Nephron progenitor cell (in vitro differentiated cells): ENCODE results near the gene B4GALNT4.
"Not testable (repeated sequence)": the region's sequence is repeated elsewhere in the genome, so short reads cannot be mapped to it uniquely, and the experiment has no call there.

ENCODE experiments used
- DNase-seq: peaks from one replicate; pipeline ENCODE4 v3.0.0; 2021
- H3K27ac Mint-ChIP-seq: 2 replicates; pipeline ENCODE4 v1.8.0; 2021; ENCODE audit warnings: mild to moderate bottlenecking, moderate library complexity, mixed read lengths
- H3K27me3 Mint-ChIP-seq: 2 replicates; pipeline ENCODE4 v1.8.0; 2021; ENCODE audit warnings: mild to moderate bottlenecking, low read depth, mixed read lengths; ENCODE audit not compliant: poor library complexity
- H3K36me3 Mint-ChIP-seq: 2 replicates; pipeline ENCODE4 v1.8.0; 2021; ENCODE audit warnings: low read depth, mixed read lengths
- H3K4me1 Mint-ChIP-seq: 2 replicates; pipeline ENCODE4 v1.8.0; 2021; ENCODE audit warnings: mixed read lengths
- H3K4me3 Mint-ChIP-seq: 2 replicates; pipeline ENCODE4 v1.8.0; 2021; ENCODE audit warnings: mild to moderate bottlenecking, moderate library complexity, mixed read lengths
- H3K9me3 Mint-ChIP-seq: 2 replicates; pipeline ENCODE4 v1.8.0; 2021; ENCODE audit warnings: mild to moderate bottlenecking, moderate library complexity, mixed read lengths
- CTCF ChIP-seq: fragments of 200-600 bp; sonication (generic); IDR thresholded peaks from 2 replicates; pipeline ENCODE4 v1.5.0; 2021; ENCODE audit warnings: antibody characterized with exemption

B4GALNT4 gene

DNA sequence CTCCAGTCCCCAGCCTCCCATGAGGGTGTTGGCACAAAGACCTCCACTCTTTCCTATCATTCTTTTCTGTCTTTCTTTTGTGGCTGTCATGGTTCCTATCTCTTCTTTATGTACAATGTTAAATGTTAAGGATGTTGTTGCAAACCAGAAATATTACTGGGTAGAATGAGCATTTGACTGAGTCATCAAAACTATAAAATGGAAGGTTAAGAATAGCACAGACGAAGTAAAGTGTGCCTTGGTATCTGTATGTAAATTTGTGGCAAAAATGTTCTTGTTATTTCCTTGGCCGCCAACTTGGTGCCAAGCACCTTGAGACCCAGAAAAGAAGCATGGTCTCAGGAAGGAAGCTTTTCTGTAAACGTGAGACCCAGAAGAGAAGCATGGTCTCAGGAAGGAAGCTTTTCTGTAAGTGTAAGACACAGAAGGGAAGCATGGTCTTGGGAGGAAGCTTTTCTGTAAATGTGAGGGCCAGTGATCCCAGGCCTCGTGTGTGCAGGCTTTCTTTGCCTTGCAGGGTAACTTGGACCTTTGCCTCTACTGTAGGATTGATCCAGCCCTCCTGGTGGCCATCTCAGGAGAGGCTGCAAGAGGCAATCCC lies 18.0 kb downstream of the B4GALNT4 start:
- no peak for DNase-seq
- Mint-ChIP-seq H3K27me3 (peaks cover 3% of the 10 kb centered on the region), H3K27ac (no peak overlapping the region), H3K4me3 (no peak overlapping the region), H3K4me1 (peaks cover 40% of the 10 kb centered on the region), H3K36me3 (peaks cover 23% of the 10 kb centered on the region), H3K9me3 (peaks cover 17% of the 10 kb centered on the region)
- no peak for TF ChIP-seq CTCF

DNA sequence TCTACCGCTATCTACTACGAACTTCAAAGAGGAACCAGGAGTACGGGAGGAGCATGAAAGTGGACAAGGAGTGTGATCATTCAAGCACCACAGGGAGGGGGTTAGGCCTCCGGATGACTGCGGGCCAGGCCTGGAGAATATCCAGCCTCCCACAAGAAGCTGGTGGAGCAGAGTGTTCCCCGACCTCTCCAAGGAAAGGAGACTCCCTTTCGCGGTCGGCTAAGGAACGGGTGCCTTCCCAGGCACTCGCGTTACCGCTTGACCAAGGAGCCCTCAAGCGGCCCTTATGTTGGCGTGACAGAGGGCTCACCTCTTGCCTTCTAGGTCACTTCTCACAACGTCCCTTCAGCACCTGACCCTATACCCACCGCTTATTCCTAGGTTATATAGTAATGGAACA lies 20.1 kb downstream of the B4GALNT4 start:
- not testable (repeated sequence) for H3K36me3 Mint-ChIP-seq, H3K4me3 Mint-ChIP-seq, DNase-seq, H3K27ac Mint-ChIP-seq, H3K27me3 Mint-ChIP-seq
- peaks cover 10% of the 10 kb centered on the region for H3K9me3 Mint-ChIP-seq
- peaks cover 25% of the 10 kb centered on the region for H3K4me1 Mint-ChIP-seq

DNA sequence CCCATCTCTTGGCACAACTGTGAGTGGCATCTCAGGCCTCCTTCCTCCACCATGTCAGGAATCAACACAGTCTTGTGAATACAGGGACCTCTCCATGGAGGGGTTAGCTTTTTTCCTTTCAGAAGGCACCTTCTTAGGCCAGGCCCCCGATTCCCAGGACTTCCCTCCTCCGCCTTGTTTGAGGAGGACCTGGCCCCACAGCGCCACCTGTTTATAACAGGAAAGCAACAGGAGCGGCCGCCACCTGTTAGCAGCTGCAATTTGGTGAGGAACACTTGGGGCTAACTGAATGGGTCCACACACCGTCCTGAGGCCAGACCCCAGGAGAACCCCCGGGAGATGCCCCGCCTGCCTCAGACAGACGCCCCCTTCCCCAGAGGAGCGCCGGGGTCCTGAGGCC lies 20.9 kb downstream of the B4GALNT4 start:
- H3K9me3 Mint-ChIP-seq, result peaks cover 10% of the 10 kb centered on the region
- DNase-seq, result no peak
- H3K36me3 Mint-ChIP-seq, result peaks cover 8% of the 10 kb centered on the region
- no peak overlapping the region for H3K27ac Mint-ChIP-seq
- no peaks in the 10 kb centered on the region for H3K27me3 Mint-ChIP-seq
- no peak for TF ChIP-seq CTCF
- peaks cover 25% of the 10 kb centered on the region for H3K4me1 Mint-ChIP-seq
- no peak overlapping the region for H3K4me3 Mint-ChIP-seq

DNA sequence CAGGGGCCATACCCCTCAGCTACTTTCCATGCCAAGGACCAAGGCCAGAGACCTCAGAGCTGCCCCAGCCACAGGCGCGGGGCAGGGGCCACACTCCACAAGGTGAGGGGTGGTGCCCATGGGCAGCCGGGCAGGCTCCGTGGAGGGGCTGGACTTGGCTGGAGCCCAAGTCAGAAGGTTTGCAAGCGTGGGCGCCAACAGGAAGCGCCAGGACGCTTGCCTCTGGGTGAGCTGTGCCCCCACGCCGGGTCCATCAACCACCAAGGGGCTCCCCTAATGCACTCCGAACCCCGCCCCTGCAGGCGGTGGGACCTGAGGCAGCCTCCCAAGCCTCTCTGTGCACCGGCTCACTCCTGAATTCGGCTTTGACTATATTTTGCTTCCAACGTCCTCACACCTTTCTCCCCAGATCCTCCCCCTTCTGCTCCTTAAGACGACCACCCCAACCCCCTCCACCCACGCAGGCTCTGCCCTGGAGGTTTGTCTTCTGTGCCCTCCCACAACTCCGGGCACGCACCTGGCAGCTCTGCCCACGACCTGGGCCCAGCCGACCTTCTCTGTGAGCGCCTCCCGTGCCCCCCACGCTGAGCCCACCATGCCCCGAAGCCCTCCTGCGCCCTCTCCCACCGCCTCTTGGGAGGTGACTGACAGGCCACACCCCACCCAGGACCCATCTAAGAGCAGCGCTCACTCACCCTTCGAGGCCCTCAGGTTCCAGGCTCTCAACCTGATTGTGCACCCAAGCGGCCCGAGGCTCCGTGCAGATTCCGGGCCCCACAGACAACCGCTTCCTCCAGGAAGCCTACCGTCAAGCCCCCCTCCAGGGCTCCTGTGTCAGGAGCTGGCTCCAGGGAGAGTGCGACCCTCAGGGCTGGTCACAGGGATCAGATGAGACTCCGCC lies 22.1 kb downstream of the B4GALNT4 start:
- Mint-ChIP-seq H3K9me3 (peaks cover 10% of the 10 kb centered on the region), H3K4me3 (no peak overlapping the region), H3K36me3 (peaks cover 8% of the 10 kb centered on the region), H3K4me1 (peaks cover 25% of the 10 kb centered on the region), H3K27me3 (no peaks in the 10 kb centered on the region), H3K27ac (no peak overlapping the region)
- no peak for TF ChIP-seq CTCF
- DNase-seq, result no peak

GRCh38 chr11:392102-392777 lies 22.9 kb downstream of the B4GALNT4 start:
- H3K27ac Mint-ChIP-seq, result no peak overlapping the region
- peaks cover 2% of the 10 kb centered on the region for H3K9me3 Mint-ChIP-seq
- TF ChIP-seq CTCF, result no peak
- H3K4me1 Mint-ChIP-seq, result peaks cover 25% of the 10 kb centered on the region
- peaks cover 1% of the 10 kb centered on the region for H3K36me3 Mint-ChIP-seq
- no peaks in the 10 kb centered on the region for H3K27me3 Mint-ChIP-seq
- H3K4me3 Mint-ChIP-seq, result no peak overlapping the region
- no peak for DNase-seq
